Middle frontal gyrus (tissue), 1 donor: ENCODE measurements around the gene FCHO2.

Experiments used
- DNase-seq: peaks from one replicate; pipeline ENCODE4 v3.0.0-alpha.2; 2015; ENCODE audit warnings: low spot score; ENCODE audit errors: extremely low spot score

Gene FCHO2

DNA sequence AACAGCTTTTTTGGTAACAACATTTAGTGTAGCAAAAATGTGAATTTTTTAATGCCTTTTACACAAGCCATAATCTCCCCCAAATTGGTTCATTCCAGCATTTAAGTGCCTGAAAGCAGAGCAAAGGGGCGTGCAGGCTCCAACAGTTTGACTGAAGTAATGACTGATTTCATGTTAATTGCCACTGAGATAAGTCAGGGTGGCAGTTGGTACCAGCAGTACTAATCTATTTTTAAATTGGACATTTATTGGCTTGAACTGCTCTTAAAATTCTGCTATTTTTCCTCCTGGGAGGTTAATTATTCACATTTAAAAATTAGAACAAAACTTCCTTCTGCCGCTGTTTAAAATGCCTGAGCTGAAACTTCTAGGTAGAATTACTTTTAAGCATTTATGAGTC lies 176.9 kb downstream of the FCHO2 start:
- DNase-seq, result no peak

DNA sequence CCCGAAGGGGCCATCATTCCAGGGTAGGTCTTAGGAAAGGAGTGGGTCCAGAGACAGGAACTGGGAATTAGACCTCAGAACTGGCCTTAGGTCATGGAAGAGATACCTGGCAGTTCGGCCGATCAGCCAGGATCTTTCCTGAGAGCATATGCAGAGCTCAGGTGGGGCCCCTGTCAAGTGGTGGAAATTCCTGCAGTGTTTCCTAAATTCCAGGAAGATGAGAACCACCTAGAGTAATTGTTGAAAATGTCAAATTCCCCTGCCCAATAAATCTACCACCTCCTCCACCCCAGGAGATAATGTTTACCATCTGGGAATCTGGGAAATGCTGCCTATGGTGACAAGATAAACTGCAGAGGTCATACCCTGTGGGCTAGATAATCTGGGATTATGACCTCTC lies 179.2 kb downstream of the FCHO2 start:
- no peak for DNase-seq

GRCh38 chr5:73135429-73136054 lies 179.7 kb downstream of the FCHO2 start:
- no peak for DNase-seq

DNA sequence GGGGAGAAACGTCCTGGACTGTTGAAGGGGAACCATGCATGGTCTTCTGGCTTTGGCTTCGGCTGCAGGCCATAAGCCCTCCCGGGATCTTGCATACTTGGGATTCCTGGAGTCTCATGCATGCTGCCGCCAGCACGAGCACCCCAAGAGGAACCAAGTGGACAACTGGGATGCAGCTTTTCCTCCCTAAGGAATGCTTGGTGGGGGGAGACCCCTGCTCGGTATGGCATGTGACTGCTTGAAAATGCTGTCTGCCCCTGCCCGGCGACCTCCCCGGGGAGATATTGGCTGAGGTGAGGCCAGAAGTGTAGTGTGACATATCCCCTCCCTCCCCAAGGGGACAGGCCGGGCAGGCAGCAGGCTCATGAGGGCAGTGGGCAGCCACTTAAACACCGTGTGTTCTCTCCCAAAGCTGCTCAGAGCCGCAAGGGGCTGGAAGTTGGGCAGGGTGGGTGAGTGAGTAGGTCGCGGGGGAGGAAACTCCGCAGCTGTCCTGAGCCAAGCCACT lies 180.3 kb downstream of the FCHO2 start:
- DNase-seq, result no peak

DNA sequence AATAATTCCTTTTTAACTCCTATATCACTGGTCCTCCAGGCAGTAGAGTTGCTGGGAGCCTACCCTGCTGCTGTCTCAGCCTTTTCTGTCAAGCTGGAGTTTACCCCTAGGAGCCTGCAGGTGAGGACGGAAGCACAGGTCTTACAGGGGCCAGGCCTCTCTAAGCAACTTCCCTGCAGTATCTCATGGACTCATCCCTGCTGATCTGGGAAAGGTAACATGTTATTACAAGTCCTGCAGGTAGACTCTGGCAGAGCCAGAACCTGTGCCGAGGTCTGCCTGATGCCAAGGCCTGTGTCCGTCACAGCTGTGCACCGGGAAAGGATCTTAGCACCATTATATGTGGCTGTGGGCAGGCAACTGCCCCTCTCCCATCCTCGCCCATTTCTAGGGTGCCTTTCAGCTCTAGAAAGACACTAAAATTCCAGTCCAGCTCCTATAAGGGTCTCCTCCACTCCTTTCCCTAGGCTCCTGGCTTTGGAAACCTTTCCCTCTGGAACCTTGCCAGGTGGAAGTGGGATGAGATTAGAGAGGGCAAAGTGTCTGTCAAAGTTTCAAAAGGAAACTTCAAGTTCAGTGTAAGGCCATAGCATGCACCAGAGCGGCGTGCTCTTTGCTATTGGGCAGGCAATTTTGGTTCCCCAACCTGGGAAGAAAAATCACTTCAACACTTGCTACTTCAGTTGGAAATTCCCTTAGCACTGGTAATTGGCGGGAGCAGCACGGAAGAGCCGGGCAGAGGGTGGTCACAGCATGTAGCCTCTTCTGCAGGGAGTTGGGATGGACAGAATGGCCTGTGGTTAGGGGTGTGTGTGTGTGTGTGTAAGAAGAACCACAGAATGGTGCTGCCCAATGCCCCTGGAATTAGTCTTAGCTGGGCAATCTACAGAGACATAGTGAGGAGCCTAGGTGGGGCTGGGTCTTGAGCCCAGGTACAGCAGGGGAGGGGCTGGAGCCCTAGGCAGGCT lies 182.0 kb downstream of the FCHO2 start:
- no peak for DNase-seq

- DNase-seq, result no peak
Observed at GRCh38 chr5:73139485-73139884, 183.6 kb downstream of the FCHO2 start.
